OCI-LY7 (cell line): Measurements from ENCODE around the gene KCNK13.

ENCODE experiments used
- CTCF ChIP-seq: fragments of 200-600 bp; sonication (generic); conservative IDR thresholded peaks from 2 replicates; pipeline ENCODE4 v1.5.1; 2014; ENCODE audit warnings: mild to moderate bottlenecking, antibody characterized with exemption, low read length, moderate library complexity, mixed read lengths
- EZH2phosphoT487 ChIP-seq: fragments of 200-600 bp; sonication (generic); IDR thresholded peaks from 2 replicates; pipeline ENCODE4 v1.6.1; 2018; ENCODE audit warnings: low read depth, borderline replicate concordance, mild to moderate bottlenecking, mixed run types, antibody characterized with exemption, low read length, moderate library complexity, mixed read lengths

- TF ChIP-seq CTCF (no peak), EZH2phosphoT487 (no peak)
These were observed 26.4 kb downstream of the KCNK13 start for GRCh38 chr14:90088176-90088575.
